ENCODE results near the gene ZNF829. TPM values are rescaled to one million over a fixed set of nuclear protein-coding genes. Genes with fewer than 3 reads are reported as not detected.

Gene ZNF829
- total RNA-seq (2014; rRNA removed; shearing (Covaris generic)): 2.7 and 4.1 TPM in 2 replicates
- polyA plus RNA-seq (2015; cell fraction: cytosol; rRNA removed): 1.3 and 1.5 TPM in 2 replicates
- polyA plus RNA-seq (2015; cell fraction: nucleus; rRNA removed): 1.4 and 1.5 TPM in 2 replicates

- peak; percentile 89 for DNase-seq (ENCODE audit: low read depth)
These were observed at the start of gene ZNF829, which contains the start of gene ZNF568 for GRCh38 chr19:36915992-36916830. Gene ZNF829 (minus strand): TSS chr19:36916291. CDS start chr19:36915167, 1,124 bp downstream. Gene ZNF568 (plus strand): TSS chr19:36916332. CDS start chr19:36922771, 6,439 bp downstream.

- DNase-seq (ENCODE audit: low read depth): no peak
These were observed 47.2 kb upstream of the ZNF829 start for GRCh38 chr19:36963280-36963679.

DNA sequence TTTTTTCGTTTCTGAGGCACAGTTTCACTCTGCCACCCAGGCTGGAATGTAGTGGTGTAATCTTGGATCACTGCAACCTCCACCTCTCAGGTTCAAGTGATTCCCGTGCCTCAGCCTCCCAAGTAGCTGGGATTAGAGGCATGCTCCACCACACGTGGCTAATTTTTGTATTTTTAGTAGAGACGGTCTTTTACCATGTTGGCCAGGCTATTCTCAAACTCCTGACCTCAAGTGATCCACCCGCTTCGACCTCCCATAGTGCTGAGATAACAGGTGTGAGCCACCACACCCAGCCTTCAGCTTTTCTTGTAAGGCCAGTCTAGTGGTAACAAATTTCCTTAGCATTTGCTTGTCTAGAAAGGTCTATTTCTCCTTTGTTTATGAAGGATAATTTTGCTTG is 46.3 kb upstream of the ZNF829 start:
- no peak for DNase-seq (ENCODE audit: low read depth)

DNA sequence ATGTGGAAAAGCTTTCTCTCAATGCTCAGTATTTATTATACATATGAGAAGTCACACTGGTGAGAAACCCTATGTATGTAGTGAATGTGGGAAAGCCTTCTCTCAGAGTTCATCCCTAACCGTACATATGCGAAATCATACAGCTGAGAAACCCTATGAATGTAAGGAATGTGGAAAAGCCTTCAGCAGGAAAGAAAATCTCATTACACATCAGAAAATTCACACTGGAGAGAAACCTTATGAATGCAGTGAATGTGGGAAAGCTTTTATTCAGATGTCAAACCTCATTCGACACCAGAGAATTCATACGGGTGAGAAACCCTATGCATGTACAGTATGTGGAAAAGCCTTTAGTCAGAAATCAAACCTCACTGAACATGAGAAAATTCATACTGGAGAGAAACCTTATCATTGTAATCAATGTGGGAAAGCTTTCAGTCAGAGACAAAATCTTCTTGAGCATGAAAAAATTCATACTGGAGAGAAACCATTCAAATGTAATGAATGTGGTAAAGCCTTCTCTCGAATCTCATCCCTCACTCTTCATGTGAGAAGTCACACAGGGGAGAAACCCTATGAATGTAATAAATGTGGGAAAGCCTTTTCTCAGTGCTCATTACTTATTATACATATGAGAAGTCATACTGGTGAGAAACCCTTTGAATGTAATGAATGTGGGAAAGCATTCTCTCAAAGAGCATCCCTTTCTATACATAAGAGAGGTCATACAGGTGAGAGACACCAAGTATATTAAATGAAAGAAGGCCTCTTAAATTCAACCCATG is 34.4 kb upstream of the ZNF829 start:
- DNase-seq (ENCODE audit: low read depth): no peak

DNA sequence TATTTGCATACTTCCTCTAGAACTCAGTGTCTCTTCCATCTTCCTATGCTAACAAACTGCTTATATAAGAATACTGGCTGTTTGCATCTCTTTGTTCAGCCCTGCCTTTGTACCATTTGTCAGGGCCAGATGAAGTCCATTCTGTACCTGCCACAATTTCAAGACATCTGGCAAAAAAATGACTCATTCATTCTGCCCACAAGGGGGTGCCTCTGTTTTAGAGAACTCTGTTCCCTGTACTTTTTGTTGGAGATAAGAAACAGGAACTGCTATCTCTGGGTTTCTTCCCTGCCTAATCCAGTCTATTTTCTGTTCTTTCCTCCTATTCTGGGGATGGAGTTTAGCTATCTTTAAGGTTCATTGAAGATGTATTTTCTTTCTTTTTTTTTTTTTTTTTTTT is 23.1 kb upstream of the ZNF829 start:
- no peak for DNase-seq (ENCODE audit: low read depth)

- no peak for DNase-seq (ENCODE audit: low read depth)
These were observed 15.6 kb upstream of the ZNF829 start for GRCh38 chr19:36931684-36932083.

GRCh38 chr19:36918090-36918489 is 2.0 kb upstream of the ZNF829 start:
- no peak for DNase-seq (ENCODE audit: low read depth)

- peak; percentile 2 for DNase-seq (ENCODE audit: low read depth)
These were observed 900 bp upstream of the ZNF829 start for GRCh38 chr19:36916991-36917390.

DNA sequence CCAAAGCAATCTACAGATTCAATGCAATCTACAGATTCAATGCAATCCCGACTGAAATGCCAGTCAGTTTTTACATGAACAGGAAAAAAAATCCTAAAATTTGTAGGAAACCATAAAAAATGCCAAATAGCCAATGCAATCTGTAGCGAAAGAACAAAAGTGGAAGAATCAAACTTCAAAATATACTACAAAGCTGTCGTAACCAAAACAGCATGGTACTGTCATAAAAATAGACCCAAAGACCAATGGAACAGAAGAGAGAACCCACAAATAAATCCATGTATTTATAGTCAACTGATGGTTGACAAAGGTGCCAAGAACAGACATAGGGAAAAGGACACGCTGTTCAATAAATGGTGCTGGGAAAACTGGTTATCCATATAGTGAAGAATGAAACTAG is 17.7 kb downstream of the ZNF829 start:
- DNase-seq (ENCODE audit: low read depth): no peak

DNA sequence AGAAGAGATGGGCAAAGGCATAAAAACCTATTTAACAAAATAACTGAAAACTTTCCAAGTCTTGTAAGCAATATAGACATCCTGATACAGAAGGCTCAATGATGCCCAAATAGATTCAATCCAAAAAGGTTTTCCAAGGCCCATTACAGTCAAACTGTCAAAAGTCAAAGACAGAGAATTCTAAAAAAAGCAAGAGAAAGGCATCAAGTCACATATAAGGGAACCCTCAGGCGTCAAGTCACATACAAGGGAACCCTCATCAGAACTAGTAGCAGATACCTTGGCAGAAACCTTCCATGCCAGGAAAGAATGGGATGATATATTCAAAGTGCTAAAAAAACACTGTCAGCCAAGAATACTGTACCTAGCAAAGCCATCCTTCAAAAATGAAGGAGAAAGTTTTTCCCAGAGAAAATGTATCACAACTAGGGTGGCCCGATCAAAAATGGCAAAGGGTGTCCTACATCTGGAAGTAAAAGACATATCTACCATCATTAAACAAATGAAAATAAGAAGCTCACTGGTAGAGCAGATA is 21.2 kb downstream of the ZNF829 start:
- no peak for DNase-seq (ENCODE audit: low read depth)

DNA sequence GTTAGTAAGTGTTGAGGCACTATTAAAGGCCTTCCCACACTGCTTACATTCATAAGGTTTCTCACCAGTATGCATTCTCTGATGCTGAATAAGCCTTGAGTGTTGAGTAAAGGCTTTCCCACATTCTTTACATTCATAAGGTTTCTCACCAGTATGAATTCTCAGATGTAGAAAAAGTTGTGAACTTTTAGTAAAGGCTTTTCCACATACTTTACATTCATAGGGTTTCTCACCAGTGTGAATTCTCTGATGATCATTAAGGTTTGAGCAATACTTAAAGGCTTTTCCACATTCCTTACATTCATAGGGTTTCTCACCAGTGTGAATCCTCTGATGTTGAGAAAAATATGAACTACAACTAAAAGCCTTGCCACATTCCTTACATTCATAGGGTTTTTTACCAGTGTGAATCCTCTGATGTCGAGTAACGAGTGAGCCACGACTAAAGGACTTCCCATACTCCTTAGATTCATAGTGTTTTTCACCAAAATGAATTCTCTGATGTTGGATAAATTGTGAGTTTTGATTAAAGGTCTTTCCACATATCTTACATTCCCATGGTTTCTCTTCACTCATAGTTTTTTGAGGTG is 24.2 kb downstream of the ZNF829 start:
- no peak for DNase-seq (ENCODE audit: low read depth)

DNA sequence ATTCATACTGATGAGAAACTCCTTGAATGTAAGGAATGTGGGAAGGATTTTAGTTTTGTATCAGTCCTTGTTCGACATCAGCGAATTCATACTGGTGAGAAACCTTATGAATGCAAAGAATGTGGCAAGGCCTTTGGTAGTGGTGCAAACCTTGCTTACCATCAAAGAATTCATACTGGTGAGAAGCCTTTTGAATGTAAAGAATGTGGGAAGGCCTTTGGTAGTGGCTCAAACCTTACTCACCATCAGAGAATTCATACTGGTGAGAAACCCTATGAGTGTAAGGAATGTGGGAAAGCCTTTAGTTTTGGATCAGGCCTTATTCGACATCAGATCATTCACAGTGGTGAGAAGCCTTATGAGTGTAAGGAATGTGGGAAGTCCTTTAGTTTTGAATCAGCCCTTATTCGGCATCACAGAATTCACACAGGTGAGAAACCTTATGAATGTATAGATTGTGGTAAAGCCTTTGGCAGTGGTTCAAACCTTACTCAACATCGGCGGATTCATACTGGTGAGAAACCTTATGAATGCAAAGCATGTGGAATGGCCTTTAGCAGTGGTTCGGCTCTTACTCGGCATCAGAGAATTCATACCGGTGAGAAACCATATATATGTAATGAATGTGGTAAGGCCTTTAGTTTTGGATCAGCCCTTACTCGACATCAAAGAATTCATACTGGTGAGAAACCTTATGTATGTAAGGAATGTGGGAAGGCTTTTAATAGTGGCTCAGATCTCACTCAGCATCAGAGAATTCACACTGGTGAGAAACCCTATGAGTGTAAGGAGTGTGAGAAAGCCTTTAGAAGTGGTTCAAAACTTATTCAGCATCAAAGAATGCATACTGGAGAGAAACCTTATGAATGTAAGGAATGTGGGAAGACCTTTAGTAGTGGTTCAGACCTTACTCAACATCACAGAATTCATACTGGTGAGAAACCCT is 38.8 kb downstream of the ZNF829 start:
- no peak for DNase-seq (ENCODE audit: low read depth)

GRCh38 chr19:36851898-36852297 is 64.2 kb downstream of the ZNF829 start:
- DNase-seq (ENCODE audit: low read depth): no peak

- DNase-seq (ENCODE audit: low read depth): peak; percentile 83
These were observed 65.3 kb downstream of the ZNF829 start, which contains the start of gene ZNF345 for GRCh38 chr19:36850559-36851442. Gene ZNF345 (plus strand): TSS chr19:36850876. CDS start chr19:36876831, 25,955 bp downstream.

DNA sequence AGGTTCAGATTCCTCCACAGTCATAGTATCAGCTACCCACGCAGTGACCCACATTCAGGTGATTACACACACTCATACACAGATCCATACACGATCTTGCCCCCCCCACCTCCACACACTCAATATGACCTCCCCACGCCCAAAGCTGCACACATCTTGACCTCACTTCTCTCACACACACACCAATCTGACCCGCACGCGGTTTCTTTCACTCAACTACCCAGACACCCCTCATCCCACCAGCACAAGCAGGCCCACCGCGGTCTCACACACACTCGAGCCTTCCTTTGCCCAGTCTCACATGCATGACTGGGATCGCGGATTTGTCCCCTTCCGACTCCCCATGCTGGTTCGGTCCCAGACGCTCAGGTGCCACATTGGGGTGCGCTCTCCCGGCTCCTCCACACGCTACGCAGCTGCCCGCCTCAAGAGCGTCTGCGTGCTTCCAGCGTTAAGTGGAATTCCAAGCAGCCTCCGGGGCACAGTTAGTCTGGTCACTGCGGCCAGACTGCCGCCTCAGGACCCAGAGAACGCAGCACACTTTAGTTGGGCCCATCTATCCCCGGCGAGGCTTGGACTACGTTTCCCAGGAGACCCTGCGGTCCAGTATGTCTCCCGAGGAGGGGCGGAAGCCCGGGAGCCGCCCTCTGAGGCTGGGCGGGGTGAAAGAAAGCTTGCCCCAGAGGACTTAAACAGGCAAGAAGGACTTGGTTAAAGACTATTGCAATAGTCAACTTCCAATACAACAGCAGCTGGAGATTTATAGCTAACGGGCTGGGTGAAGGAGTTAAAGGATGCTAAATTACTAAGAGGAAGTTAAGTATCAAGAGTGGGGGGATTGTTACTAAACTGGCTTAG is 66.2 kb downstream of the ZNF829 start:
- DNase-seq (ENCODE audit: low read depth): peak; percentile 81

GRCh38 chr19:36847968-36848367 is 68.1 kb downstream of the ZNF829 start:
- no peak for DNase-seq (ENCODE audit: low read depth)

DNA sequence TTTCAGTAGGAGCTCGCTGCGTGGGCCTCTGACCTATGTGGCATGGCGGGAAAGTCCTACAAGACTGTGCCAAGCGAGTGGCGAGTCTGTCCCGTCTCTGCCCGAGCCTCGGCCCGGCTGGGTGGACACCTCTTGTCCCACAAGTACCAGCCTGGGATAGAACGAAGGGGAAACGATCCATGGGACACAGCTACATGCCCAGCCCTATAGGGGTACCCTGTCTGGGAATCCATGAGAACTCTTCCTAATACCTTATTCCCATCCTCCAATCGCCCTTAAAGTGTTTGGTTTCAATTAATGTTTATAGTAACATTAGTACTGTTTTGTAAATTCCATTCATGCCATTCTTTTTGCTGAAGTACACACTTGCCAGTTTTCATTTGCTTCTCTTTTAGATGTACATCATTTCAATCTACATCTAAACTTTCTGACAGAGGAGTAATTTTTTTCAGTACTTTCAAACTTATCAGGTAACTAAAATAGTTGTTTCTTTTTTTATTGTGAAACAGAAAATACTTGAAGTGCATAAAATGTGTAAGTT is 77.2 kb downstream of the ZNF829 start:
- DNase-seq (ENCODE audit: low read depth): no peak

All from HT1080 (cell line).